ENCODE results near the gene TADA2A. TPM values are rescaled to one million over a fixed set of nuclear protein-coding genes. Genes with fewer than 3 reads are reported as not detected.

The TADA2A gene
- total and polyA plus RNA-seq, 8 donors, result 5.2 to 11.9 (median 9.4) TPM

DNA sequence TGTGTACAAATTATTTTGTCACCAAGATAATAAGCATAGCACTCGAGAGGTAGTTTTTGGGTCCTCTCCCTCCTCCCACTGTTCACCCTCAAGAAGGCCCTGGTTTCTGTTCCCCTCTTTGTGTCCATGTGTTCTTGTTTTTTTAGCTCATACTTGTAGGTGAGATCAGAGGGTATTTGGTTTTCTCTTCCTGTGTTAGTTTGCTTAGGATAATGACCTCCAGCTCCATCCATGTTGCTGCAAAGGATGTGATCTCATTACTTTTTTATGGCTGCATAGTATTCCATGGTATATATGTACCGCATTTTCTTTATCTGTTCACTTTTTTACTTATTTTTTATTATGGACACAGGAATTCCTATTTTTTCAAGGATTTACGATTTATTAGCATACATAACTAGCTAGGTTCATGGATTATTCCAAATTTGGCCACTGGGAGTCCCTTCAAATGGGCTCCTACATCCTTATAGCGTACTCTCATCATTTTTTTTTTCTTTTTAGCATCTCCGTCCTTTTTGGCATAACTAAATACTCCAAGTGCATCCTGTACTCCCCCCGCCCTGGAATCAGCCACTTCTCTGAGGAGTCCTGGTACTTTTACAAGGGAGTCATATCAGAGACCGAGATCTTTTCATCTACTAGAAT, 7.3 kb downstream of the TADA2A start:
- peaks cover 0 to 30% (median 0%) of the 10 kb centered on the region in 3 donors for H3K36me3 ChIP-seq
- no peak overlapping the region for H3K27ac ChIP-seq
- H3K9me3 ChIP-seq, result no peaks in the 10 kb centered on the region
- TF ChIP-seq, protein P1, sequence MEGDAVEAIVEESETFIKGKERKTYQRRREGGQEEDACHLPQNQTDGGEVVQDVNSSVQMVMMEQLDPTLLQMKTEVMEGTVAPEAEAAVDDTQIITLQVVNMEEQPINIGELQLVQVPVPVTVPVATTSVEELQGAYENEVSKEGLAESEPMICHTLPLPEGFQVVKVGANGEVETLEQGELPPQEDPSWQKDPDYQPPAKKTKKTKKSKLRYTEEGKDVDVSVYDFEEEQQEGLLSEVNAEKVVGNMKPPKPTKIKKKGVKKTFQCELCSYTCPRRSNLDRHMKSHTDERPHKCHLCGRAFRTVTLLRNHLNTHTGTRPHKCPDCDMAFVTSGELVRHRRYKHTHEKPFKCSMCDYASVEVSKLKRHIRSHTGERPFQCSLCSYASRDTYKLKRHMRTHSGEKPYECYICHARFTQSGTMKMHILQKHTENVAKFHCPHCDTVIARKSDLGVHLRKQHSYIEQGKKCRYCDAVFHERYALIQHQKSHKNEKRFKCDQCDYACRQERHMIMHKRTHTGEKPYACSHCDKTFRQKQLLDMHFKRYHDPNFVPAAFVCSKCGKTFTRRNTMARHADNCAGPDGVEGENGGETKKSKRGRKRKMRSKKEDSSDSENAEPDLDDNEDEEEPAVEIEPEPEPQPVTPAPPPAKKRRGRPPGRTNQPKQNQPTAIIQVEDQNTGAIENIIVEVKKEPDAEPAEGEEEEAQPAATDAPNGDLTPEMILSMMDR (IDR thresholded peaks at IDR 0.05), result no peak
- no peaks in the 10 kb centered on the region for H3K4me1 ChIP-seq
- FAIRE-seq, result no peak
- intact Hi-C loops (cut with DNase I), result no loop called here
- no peak overlapping the region for H3K4me3 ChIP-seq
- no peak for ATAC-seq
- 93 to 97% methylated on average over 7 of the region's 7 CpGs for WGBS, 2 donors
- DNase-seq, result no peak
- H3K27me3 ChIP-seq, result no peaks in the 10 kb centered on the region

GRCh38 chr17:37417852-37418251, 11.2 kb downstream of the TADA2A start:
- TF ChIP-seq, protein P1 (IDR thresholded peaks at IDR 0.05), result no peak
- Histone ChIP-seq H3K9me3 (no peaks in the 10 kb centered on the region), H3K4me3 (no peak overlapping the region), H3K36me3 (peaks cover 0 to 18% (median 0%) of the 10 kb centered on the region in 3 donors), H3K27me3 (no peaks in the 10 kb centered on the region), H3K27ac (no peak overlapping the region), H3K4me1 (no peaks in the 10 kb centered on the region)
- no peak for FAIRE-seq
- no peak for DNase-seq
- WGBS, 2 donors, result 83 to 91% methylated on average over 2 of the region's 2 CpGs
- intact Hi-C loops (cut with DNase I), result no loop called here
- ATAC-seq, result no peak

GRCh38 chr17:37422971-37423625, 16.4 kb downstream of the TADA2A start:
- TF ChIP-seq, protein P1 (IDR thresholded peaks at IDR 0.05), result no peak
- 68 to 80% methylated on average over 4 of the region's 4 CpGs for WGBS, 2 donors
- H3K27ac ChIP-seq, result no peak overlapping the region
- no peaks in the 10 kb centered on the region for H3K4me1 ChIP-seq
- H3K4me3 ChIP-seq, result no peak overlapping the region
- DNase-seq, result no peak
- FAIRE-seq, result no peak
- H3K27me3 ChIP-seq, result no peaks in the 10 kb centered on the region
- intact Hi-C loops (cut with DNase I), result no loop called here
- H3K36me3 ChIP-seq, result peaks cover 0 to 21% (median 7%) of the 10 kb centered on the region in 3 donors
- no peak for ATAC-seq
- no peaks in the 10 kb centered on the region for H3K9me3 ChIP-seq

- peaks cover 0 to 21% (median 10%) of the 10 kb centered on the region in 3 donors for H3K36me3 ChIP-seq
- H3K27me3 ChIP-seq, result no peaks in the 10 kb centered on the region
- TF ChIP-seq, protein P1 (IDR thresholded peaks at IDR 0.05), result no peak
- FAIRE-seq, result no peak
- no peak overlapping the region for H3K27ac ChIP-seq
- no peak for ATAC-seq
- intact Hi-C loops (cut with DNase I), result no loop called here
- H3K9me3 ChIP-seq, result no peaks in the 10 kb centered on the region
- no peak for DNase-seq
- H3K4me3 ChIP-seq, result no peak overlapping the region
- no peaks in the 10 kb centered on the region for H3K4me1 ChIP-seq
- whole genome bisulfite sequencing, 2 donors, result 83 to 97% methylated on average over 1 of the region's 1 CpG
Observed at GRCh38 chr17:37425268-37425667, 18.6 kb downstream of the TADA2A start.

DNA sequence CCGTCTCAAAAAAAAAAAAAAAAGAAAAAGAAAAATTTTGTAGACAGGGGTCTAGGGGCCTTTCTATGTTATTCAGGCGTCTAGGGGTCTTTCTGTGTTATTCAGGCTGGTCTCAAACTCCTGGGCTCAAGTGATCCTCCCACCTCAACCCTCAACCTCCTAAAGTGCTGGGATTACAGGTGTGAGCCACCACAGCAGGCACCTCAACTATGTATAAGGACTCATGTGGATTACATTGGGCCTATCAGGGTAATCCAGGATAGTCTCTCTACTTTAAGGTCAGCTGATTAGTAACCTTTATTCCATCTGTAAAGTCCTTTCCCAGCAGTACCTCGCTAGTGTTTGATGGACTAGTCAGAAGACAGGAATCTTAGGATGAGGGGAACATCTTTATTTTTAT, 22.4 kb downstream of the TADA2A start:
- DNase-seq (no peak), FAIRE-seq (no peak), ATAC-seq (no peak)
- Histone ChIP-seq H3K27ac (no peak overlapping the region), H3K4me3 (no peak overlapping the region), H3K4me1 (no peaks in the 10 kb centered on the region), H3K9me3 (no peaks in the 10 kb centered on the region), H3K27me3 (no peaks in the 10 kb centered on the region), H3K36me3 (peaks cover 0 to 21% (median 10%) of the 10 kb centered on the region in 3 donors)
- TF ChIP-seq, protein P1 (IDR thresholded peaks at IDR 0.05), result no peak
- intact Hi-C loops (cut with DNase I), result no loop called here
- WGBS, 2 donors, result 91 to 94% methylated on average over 3 of the region's 3 CpGs

All from pancreas (tissue), 10 donors.